OCI-LY1 (cell line): Measurements from ENCODE around the gene ESR1.

ENCODE experiments used
- CTCF ChIP-seq: fragments of 200-600 bp; sonication (generic), shearing (Covaris generic); IDR thresholded peaks from 2 replicates; pipeline ENCODE4 v1.5.1; 2017; ENCODE audit warnings: mild to moderate bottlenecking, antibody characterized with exemption, low read length, moderate library complexity, mixed read lengths
- EZH2 ChIP-seq: fragments of 200-600 bp; sonication (generic), shearing (Covaris generic); IDR thresholded peaks from 2 replicates; pipeline ENCODE4 v1.8.0; 2017; ENCODE audit warnings: borderline replicate concordance, mixed run types, mild to moderate bottlenecking, antibody characterized with exemption, low read length, moderate library complexity, mixed read lengths

GRCh38 chr6:151948002-151948743 is 140.7 kb downstream of the ESR1 start:
- TF ChIP-seq CTCF (no peak), EZH2 (no peak)
